Measurements from ENCODE around the gene SPNS3.

Gene SPNS3

DNA sequence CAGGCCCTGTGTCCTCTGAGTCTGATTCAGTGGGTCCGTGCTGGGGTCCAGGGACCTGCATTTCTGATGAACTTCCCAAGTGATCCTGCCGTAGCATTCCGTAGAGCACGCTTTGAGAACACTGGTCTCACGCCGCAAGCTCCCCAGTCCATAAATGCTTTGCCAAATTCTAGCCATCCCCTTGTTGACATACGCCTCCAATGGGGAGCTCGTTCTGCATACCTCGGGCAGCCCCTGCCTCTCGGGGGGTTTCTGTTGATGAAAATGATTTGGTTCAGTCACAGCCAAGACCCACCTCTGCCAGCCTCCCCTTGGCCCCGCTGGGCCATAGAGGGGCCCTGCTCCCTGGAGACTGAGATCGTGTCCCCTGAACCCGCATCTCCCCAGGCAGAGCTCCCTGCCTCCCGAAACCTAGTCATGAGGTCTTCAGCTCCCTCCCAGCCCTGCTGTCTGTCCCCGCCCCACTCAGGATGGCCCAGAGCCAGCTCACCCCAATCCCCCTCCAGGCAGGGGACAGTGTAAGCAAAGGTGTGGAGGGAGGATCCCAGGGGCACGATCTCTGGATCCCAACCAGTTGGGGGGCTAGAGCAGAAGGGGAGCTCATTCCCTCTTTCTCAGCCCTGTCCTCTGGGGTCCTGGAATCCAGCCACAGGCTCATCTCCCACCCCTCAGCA, 48.7 kb downstream of the SPNS3 start:
- H3K36me3 ChIP-seq (ENCODE audit: control insufficient read depth, insufficient read depth, low read length) = no peaks in the 10 kb centered on the region
- H3K27ac ChIP-seq = no peak overlapping the region
- no peaks in the 10 kb centered on the region for H3K27me3 ChIP-seq (ENCODE audit: control insufficient read depth, insufficient read depth, low read length)
- no peaks in the 10 kb centered on the region for H3K9me3 ChIP-seq (ENCODE audit: control insufficient read depth, low read length)
- no peaks in the 10 kb centered on the region for H3K4me1 ChIP-seq
- H3K4me2 ChIP-seq (ENCODE audit: low read length) = no peak overlapping the region
- TF ChIP-seq, protein P1, sequence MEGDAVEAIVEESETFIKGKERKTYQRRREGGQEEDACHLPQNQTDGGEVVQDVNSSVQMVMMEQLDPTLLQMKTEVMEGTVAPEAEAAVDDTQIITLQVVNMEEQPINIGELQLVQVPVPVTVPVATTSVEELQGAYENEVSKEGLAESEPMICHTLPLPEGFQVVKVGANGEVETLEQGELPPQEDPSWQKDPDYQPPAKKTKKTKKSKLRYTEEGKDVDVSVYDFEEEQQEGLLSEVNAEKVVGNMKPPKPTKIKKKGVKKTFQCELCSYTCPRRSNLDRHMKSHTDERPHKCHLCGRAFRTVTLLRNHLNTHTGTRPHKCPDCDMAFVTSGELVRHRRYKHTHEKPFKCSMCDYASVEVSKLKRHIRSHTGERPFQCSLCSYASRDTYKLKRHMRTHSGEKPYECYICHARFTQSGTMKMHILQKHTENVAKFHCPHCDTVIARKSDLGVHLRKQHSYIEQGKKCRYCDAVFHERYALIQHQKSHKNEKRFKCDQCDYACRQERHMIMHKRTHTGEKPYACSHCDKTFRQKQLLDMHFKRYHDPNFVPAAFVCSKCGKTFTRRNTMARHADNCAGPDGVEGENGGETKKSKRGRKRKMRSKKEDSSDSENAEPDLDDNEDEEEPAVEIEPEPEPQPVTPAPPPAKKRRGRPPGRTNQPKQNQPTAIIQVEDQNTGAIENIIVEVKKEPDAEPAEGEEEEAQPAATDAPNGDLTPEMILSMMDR (IDR thresholded peaks at IDR 0.05) = no peak
- H3K79me2 ChIP-seq = no peaks in the 10 kb centered on the region
- H3K4me3 ChIP-seq (ENCODE audit: low read depth, low read length) = no peak overlapping the region
- no peak overlapping the region for H3K9ac ChIP-seq
- H2AFZ ChIP-seq = no peak overlapping the region

DNA sequence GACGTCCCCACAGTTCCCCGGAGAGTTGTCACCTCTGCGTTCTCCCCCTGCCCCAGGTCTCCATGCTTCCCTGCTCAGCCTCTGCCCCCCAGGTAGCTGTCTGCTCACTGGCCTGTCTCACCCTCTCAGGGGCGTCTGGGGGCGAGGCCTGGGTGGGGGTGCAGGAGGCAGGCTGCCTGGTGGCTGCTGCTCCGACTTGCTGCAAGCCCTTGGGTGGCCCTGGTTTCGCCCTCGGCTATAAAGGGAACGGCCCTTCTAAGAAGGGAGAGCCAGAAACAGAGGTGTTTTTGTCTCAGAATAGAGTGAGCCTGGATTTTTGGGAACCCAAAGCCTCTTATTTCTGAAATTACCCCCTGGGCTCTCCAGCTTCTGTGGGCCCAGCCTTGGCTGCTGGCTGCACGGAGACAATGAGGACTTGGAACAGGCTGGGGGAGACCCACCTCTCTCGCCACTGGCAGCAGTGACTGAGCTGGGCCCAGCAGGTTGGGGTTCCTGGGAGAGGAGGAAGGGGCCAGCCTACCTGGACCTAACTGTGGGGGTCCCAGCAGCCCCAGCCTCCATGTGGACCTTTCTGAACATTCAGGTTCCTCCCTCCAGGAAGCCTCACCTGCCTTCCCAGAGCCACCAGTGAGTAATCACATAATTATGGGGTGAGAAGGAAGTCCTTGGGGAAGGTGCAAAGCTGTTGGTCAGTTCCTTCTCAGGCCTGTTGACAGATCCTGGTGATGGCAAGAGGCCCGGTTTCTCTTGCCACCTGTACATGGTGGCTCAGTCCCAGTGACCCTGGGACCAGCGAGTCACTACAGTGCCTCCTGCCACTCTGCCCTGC, 49.5 kb downstream of the SPNS3 start:
- Histone ChIP-seq H3K27ac (no peak overlapping the region), H3K79me2 (no peaks in the 10 kb centered on the region), H3K27me3 (ENCODE audit: control insufficient read depth, insufficient read depth, low read length) (no peaks in the 10 kb centered on the region), H2AFZ (no peak overlapping the region), H3K36me3 (ENCODE audit: control insufficient read depth, insufficient read depth, low read length) (no peaks in the 10 kb centered on the region), H3K4me3 (ENCODE audit: low read depth, low read length) (no peak overlapping the region), H3K4me1 (no peaks in the 10 kb centered on the region), H3K9me3 (ENCODE audit: control insufficient read depth, low read length) (no peaks in the 10 kb centered on the region), H3K9ac (no peak overlapping the region), H3K4me2 (ENCODE audit: low read length) (no peak overlapping the region)
- TF ChIP-seq, protein P1 (IDR thresholded peaks at IDR 0.05) = no peak

DNA sequence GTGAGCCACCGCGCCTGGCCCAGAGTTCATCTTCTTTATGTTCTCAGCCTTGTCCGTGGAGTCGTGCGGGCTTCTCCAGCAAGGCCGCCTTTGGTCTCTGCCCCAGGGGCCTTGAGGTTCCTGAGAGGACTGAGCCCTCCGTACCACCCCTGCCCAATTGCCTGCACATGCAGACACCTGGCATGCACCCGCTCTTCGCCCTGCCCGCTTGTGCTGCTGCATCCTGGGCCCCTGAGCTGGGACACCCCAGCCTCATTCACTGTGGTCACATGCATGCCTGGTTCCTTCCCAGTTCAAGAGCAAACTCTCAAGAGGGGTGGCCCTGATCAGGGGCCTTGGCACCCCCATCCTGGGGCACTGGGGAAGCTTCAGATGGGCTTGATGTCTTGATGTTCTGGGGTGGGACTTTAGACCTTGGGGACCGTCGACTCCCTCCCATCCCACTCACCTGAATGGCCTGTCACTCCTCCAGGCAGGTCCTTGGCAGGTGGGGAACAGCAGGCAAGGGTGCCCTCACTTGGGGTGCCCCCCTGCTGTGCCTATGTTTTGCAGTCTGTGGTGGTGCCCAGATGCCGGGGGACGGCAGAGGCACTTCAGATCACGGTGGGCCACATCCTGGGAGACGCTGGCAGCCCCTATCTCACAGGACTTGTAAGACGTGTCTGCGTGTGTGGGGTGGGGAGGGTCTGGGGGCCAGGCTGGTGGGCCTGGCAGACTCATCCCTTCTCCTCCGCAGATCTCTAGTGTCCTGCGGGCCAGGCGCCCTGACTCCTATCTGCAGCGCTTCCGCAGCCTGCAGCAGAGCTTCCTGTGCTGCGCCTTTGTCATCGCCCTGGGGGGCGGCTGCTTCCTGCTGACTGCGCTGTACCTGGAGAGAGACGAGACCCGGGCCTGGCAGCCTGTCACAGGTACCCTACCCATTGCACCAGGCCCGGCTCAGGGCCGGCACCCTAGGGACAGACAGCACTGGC, 52.2 kb downstream of the SPNS3 start:
- no peaks in the 10 kb centered on the region for H3K36me3 ChIP-seq (ENCODE audit: control insufficient read depth, insufficient read depth, low read length)
- no peak overlapping the region for H3K4me2 ChIP-seq (ENCODE audit: low read length)
- no peak overlapping the region for H3K9ac ChIP-seq
- H3K4me3 ChIP-seq (ENCODE audit: low read depth, low read length) = no peak overlapping the region
- H2AFZ ChIP-seq = no peak overlapping the region
- TF ChIP-seq, protein P1 (IDR thresholded peaks at IDR 0.05) = no peak
- no peaks in the 10 kb centered on the region for H3K4me1 ChIP-seq
- H3K27ac ChIP-seq = no peak overlapping the region
- H3K27me3 ChIP-seq (ENCODE audit: control insufficient read depth, insufficient read depth, low read length) = no peaks in the 10 kb centered on the region
- H3K79me2 ChIP-seq = no peaks in the 10 kb centered on the region
- H3K9me3 ChIP-seq (ENCODE audit: control insufficient read depth, low read length) = no peaks in the 10 kb centered on the region

DNA sequence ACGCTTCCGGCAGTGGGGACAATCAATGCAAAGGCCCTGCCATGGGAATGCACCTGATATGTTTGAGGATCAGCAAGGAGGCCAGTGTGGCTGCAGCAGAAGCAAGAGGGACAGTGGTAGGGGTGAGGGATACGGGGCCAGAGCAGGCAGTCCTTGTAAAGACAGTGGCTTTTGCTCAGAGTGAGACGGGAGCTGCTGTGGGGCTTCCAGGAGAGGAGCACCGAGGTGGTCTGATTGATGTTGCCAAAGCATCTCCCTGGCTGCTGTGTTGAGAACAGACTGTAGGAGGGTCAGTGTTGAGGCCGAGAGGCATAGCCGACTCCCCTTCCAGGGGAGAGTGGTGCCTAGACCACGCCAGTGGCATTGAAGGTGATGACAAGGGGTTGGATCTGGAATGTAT, 53.6 kb downstream of the SPNS3 start:
- H3K27me3 ChIP-seq (ENCODE audit: control insufficient read depth, insufficient read depth, low read length) = no peaks in the 10 kb centered on the region
- H3K4me1 ChIP-seq = no peaks in the 10 kb centered on the region
- no peak overlapping the region for H3K4me2 ChIP-seq (ENCODE audit: low read length)
- H3K27ac ChIP-seq = no peak overlapping the region
- no peaks in the 10 kb centered on the region for H3K79me2 ChIP-seq
- no peaks in the 10 kb centered on the region for H3K9me3 ChIP-seq (ENCODE audit: control insufficient read depth, low read length)
- H3K9ac ChIP-seq = no peak overlapping the region
- H3K4me3 ChIP-seq (ENCODE audit: low read depth, low read length) = no peak overlapping the region
- no peak overlapping the region for H2AFZ ChIP-seq
- TF ChIP-seq, protein P1 (IDR thresholded peaks at IDR 0.05) = no peak
- H3K36me3 ChIP-seq (ENCODE audit: control insufficient read depth, insufficient read depth, low read length) = no peaks in the 10 kb centered on the region
